ENCODE results near the gene SOX21.

DNA sequence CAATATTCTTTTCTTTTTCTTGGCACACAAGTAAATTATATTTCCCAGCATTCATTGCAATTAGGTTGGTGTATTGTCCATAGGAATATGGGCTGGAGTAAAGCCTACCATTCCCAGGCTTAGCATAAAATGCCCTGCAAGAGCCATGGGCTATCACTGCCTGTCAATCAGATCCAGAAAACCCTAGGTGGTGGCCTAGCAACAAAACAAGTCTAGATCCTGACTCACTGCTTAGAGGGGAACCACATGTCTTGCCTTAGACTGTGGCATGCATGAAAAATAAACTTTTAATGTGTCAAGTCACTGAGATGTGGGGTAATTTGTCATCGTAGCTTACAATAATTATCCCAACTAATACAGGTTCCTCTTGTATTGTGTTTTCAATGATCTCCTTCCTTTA lies 16.2 kb downstream of the SOX21 start:
- TF ChIP-seq, protein P1, sequence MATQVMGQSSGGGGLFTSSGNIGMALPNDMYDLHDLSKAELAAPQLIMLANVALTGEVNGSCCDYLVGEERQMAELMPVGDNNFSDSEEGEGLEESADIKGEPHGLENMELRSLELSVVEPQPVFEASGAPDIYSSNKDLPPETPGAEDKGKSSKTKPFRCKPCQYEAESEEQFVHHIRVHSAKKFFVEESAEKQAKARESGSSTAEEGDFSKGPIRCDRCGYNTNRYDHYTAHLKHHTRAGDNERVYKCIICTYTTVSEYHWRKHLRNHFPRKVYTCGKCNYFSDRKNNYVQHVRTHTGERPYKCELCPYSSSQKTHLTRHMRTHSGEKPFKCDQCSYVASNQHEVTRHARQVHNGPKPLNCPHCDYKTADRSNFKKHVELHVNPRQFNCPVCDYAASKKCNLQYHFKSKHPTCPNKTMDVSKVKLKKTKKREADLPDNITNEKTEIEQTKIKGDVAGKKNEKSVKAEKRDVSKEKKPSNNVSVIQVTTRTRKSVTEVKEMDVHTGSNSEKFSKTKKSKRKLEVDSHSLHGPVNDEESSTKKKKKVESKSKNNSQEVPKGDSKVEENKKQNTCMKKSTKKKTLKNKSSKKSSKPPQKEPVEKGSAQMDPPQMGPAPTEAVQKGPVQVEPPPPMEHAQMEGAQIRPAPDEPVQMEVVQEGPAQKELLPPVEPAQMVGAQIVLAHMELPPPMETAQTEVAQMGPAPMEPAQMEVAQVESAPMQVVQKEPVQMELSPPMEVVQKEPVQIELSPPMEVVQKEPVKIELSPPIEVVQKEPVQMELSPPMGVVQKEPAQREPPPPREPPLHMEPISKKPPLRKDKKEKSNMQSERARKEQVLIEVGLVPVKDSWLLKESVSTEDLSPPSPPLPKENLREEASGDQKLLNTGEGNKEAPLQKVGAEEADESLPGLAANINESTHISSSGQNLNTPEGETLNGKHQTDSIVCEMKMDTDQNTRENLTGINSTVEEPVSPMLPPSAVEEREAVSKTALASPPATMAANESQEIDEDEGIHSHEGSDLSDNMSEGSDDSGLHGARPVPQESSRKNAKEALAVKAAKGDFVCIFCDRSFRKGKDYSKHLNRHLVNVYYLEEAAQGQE (IDR thresholded peaks at IDR 0.05; ENCODE audit: insufficient read depth in 1 of 2, low read depth in 2 of 2, low read length in 2 of 2) = no peak
- no peak for TF ChIP-seq POLR2AphosphoS5 (IDR thresholded peaks at IDR 0.05; ENCODE audit: low read depth, low read length)
